ENCODE results near the gene SERPINB6. TPM values are rescaled to one million over a fixed set of nuclear protein-coding genes. Genes with fewer than 3 reads are reported as not detected.

SERPINB6 gene
- total and polyA plus RNA-seq, 9 of the 15 experiments (the other 6 are each of a cell fraction or from before 2014, with no cell fraction given): 86.6 to 211 (median 143) TPM

- intact Hi-C loops (cut with micrococcal nuclease): no loop called here
- Histone ChIP-seq H3K4me1 (replicated peaks in 1 of 2; ENCODE audit: control insufficient read depth in 2 of 2, insufficient read depth in 2 of 2, low read length in 2 of 2) (peaks cover 11 to 21% of the 10 kb centered on the region in 2 experiments; a peak in 4 of 5 replicates), H3K27ac (ENCODE audit: extremely low read depth, low read depth, low read length) (no peak overlapping the region), H3K27me3 (ENCODE audit: control insufficient read depth in 2 of 2, insufficient read depth in 2 of 2, low read length in 2 of 2) (no peaks in the 10 kb centered on the region), H2AFZ (ENCODE audit: low read depth, low read length) (no peak overlapping the region), H3K4me2 (ENCODE audit: insufficient read depth, low read length) (no peak overlapping the region), H3K79me2 (ENCODE audit: control insufficient read depth, insufficient read depth, low read length) (no peaks in the 10 kb centered on the region), H3K36me3 (ENCODE audit: control insufficient read depth, insufficient read depth, low read length) (no peaks in the 10 kb centered on the region), H3K9ac (ENCODE audit: insufficient read depth in 1 of 2, low read depth in 2 of 2, low read length in 2 of 2) (no peak overlapping the region), H3K9me1 (ENCODE audit: control insufficient read depth, insufficient read depth, low read length) (no peaks in the 10 kb centered on the region), H4K20me1 (replicated peaks; ENCODE audit: control insufficient read depth, insufficient read depth, low read length) (no peaks in the 10 kb centered on the region), H3K9me3 (replicated peaks; ENCODE audit: control insufficient read depth, insufficient read depth, low read depth, low read length) (0 out of 2 replicates have a peak, but pooled peaks cover 2% of the 10 kb centered on the region), H3K4me3 (no peak overlapping the region)
- CTCF ChIA-PET (ENCODE audit: low intra/inter-chr PET ratio): interaction anchor here (0.6 kb wide), 1 partner anchor 145 kb away, joined by 4 read pairs; no protein-coding TSS in a partner anchor
- 94% methylated on average over 39 of the region's 44 CpGs for WGBS (ENCODE audit: insufficient coverage, low coverage, missing lambda C conversion rate)
- DNase-seq (ENCODE audit: extremely low read depth in 1 of 4, low spot score in 3 of 4) (no peak), FAIRE-seq (no peak), ATAC-seq (no peak)
- POLR2A ChIA-PET: interaction anchor here (0.6 to 1.1 kb wide), 5 partner anchors 12 to 94 kb away, joined by 3 to 4 read pairs (median 3); partner anchors contain the start of gene SERPINB1
- TF ChIP-seq ZBTB17 (CRISPR knock-in tag; IDR thresholded peaks at IDR 0.05): no peak
- TF ChIP-seq, protein P1, sequence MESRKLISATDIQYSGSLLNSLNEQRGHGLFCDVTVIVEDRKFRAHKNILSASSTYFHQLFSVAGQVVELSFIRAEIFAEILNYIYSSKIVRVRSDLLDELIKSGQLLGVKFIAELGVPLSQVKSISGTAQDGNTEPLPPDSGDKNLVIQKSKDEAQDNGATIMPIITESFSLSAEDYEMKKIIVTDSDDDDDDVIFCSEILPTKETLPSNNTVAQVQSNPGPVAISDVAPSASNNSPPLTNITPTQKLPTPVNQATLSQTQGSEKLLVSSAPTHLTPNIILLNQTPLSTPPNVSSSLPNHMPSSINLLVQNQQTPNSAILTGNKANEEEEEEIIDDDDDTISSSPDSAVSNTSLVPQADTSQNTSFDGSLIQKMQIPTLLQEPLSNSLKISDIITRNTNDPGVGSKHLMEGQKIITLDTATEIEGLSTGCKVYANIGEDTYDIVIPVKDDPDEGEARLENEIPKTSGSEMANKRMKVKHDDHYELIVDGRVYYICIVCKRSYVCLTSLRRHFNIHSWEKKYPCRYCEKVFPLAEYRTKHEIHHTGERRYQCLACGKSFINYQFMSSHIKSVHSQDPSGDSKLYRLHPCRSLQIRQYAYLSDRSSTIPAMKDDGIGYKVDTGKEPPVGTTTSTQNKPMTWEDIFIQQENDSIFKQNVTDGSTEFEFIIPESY (CRISPR knock-in tag; IDR thresholded peaks at IDR 0.05): peak; percentile 70; the same call in 1 of the 2 replicates
- BruUV-seq (replicated peaks): no TSS peak
- in situ Hi-C loops (cut with MboI): no loop called here
Measured at GRCh38 chr6:2935566-2936291, 35.6 kb downstream of the SERPINB6 start.

Measured in K562 (cell line).